ENCODE data around the gene MICU1.
A peak's percentile ranks its signal among the peaks of the same experiment; 100 is the strongest.
"Not testable (repeated sequence)": the region's sequence is repeated elsewhere in the genome, so short reads cannot be mapped to it uniquely, and the experiment has no call there.

Gene MICU1

DNA sequence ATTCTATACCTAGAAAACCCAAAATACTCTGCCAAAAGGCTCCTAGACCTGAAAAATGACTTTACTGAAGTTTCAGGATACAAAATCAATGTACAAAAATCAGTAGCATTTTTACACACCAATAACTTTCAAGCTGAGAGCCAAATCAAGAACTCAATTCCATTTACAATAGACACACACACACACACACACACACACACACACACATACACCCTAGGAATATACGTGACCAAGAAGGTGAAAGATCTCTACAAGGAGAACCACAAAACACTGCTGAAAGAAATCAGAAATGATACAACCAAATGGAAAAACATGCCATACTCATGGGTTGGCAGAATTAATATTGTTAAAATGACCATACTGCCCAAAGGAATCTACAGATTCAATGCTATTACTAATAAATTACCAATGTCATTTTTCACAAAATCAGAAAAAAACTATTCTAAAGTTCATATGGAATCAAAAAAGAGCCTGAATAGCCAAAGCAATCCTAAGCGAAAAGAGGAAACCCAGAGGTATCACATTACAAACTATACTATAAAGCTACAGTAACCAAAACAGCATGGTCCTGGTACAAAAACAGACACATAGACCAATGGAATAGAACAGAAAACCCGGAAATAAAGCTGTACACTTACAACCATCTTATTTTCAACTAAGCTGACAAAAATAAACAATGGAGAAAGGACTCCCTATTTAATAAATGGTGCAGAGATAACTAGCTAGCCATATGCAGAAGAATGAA lies 122.0 kb downstream of the MICU1 start:
- no peak for DNase-seq (ENCODE audit: low read depth)

- peak; percentile 52 for DNase-seq (ENCODE audit: low read depth)
Measured at GRCh38 chr10:72503241-72503640, 122.6 kb downstream of the MICU1 start.

- peak; percentile 63 for DNase-seq (ENCODE audit: low read depth)
Measured at GRCh38 chr10:72502581-72502980, 123.3 kb downstream of the MICU1 start.

GRCh38 chr10:72499701-72500100 lies 126.2 kb downstream of the MICU1 start:
- DNase-seq (ENCODE audit: low read depth): no peak

DNA sequence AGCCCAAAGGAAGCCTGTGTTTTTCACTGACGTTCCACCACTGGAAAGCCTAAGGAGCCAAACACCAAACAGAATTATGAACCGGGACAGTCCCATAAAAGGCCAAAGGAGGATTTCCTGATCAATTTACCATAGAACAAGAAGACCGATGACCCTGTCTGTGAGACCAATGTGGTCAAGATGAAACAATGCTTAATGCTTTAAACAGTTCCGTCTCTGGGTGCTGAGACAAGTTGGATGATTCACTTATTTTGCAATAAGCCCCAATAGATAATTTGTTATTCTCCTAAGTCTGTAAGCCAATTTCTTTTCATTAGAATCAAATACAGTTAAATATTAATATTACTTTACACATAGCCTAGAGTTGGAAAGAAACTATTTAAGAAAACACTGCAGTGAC lies 134.9 kb downstream of the MICU1 start:
- peak; percentile 14 for DNase-seq (ENCODE audit: low read depth)

GRCh38 chr10:72487521-72487920 lies 138.4 kb downstream of the MICU1 start:
- no peak for DNase-seq (ENCODE audit: low read depth)

DNA sequence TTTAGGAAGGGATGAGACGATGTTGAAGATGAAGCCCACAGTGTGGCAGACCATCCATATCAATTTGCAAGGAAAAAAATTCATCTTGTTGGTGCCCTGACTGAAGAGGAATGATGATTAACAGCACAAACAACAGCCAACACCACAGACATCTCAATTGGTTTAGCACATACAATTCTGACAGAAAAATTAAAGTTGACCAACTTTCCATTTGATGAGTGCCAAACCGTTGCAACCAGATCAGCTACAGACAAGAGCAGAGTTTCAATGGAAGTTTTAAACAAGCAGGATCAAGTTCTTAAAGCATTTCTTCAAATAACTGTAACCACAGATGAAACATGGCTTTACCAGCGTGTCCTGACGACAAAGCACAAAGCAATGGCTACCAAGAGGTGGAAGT lies 138.8 kb downstream of the MICU1 start:
- DNase-seq (ENCODE audit: low read depth): no peak

- no peak for DNase-seq (ENCODE audit: low read depth)
Measured at GRCh38 chr10:72485701-72486100, 140.2 kb downstream of the MICU1 start.

- no peak for DNase-seq (ENCODE audit: low read depth)
Measured at GRCh38 chr10:72484521-72484920, 141.4 kb downstream of the MICU1 start.

DNA sequence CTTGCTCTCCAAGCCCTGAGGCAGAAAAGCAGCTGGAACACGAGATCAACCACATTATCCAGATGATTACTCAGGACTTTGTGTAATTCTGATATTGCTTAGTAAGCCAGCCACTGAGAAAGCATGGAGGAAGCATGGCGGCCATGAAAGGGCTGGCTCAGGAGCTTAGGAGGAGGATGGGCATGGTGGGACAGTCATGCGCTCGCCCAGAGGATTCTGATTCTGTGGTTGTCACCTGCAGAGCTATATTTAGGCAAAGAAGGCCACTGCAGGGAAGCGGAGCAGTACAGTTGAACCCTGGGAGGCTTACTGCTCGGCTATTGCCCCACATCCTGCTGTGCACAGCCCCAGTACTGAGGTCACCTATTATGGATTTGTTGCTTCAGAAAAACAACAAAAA lies 142.4 kb downstream of the MICU1 start:
- DNase-seq (ENCODE audit: low read depth): peak; percentile 28

GRCh38 chr10:72480861-72481260 lies 145.0 kb downstream of the MICU1 start:
- DNase-seq (ENCODE audit: low read depth): no peak

DNA sequence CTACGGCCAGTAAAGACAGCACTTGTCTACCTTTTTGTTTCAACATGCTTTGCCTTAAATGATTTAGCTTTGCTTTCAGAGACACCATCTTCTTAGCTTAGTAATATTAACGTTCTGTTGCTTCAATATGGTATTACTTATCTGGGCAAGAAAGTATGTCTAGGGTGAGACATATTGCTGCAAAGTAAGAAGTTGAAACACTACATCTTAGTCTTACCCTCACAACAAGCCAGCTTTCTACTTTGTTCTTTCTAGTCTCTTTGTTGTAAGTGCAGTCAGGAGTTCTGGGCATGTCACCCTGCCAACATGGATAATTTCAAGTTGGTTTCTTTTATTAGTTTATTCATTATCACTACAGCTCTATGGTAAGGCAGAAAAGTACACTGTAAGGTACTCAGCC lies 148.4 kb downstream of the MICU1 start:
- no peak for DNase-seq (ENCODE audit: low read depth)

- DNase-seq (ENCODE audit: low read depth): no peak
Measured at GRCh38 chr10:72472306-72472705, 153.6 kb downstream of the MICU1 start.

DNA sequence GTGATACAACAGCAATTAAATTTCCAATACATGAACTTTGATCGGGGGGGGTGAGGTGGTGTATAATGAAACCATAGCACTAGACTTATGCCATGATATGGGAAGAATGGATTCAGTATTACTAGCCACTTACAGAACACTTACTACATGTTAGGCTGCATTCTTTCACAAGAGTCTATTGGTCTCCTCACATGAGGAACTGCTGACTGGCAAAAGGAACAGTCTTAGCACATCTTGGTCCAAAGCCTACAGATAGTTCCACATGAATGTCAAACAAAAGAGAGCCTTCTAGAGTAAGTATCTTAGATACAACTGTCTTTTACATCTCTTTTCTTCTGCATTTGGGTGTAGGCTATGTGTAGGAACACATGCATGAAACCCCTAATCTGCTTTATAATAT lies 155.2 kb downstream of the MICU1 start:
- DNase-seq (ENCODE audit: low read depth): no peak

DNA sequence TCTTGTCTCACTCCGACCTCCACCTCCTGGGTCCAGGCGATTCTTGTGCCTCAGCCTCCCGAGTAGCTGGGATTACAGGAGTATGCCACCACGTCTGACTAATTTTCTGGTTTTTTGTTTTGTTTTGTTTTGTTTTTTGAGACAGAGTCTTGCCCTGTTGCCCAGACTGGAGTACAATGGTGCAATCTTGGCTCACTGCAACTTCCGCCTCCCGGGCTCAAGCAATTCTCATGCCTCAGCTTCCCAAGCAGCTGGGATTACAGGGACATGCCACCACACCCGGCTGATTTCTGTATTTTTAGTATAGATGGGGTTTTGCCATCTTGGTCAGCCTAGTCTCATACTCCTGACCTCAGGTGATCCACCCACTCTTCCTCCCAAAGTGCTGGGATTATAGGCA lies 158.8 kb downstream of the MICU1 start:
- not testable (repeated sequence) for DNase-seq (ENCODE audit: low read depth)

GRCh38 chr10:72466018-72466417 lies 159.9 kb downstream of the MICU1 start:
- peak; percentile 65 for DNase-seq (ENCODE audit: low read depth)

- DNase-seq (ENCODE audit: low read depth): no peak
Measured at GRCh38 chr10:72464438-72464837, 161.4 kb downstream of the MICU1 start.

DNA sequence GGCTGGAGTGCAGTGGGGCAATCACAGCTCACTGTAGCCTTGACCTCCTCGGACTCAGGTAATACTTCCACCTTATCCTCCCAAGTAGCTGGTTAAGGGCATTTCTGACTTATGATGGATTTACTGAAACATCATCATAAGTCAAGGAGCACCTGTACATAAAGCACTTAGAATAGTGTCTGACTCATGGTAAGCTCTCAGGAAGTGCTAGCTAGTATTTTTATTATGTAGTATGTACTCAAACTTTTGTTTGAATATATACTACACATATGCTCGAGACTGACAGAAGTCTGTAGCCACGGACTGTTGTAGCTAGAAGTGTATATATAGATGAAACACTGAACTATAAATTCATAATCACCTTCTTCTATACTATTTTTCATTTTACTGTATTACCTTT lies 163.6 kb downstream of the MICU1 start:
- DNase-seq (ENCODE audit: low read depth): no peak

DNA sequence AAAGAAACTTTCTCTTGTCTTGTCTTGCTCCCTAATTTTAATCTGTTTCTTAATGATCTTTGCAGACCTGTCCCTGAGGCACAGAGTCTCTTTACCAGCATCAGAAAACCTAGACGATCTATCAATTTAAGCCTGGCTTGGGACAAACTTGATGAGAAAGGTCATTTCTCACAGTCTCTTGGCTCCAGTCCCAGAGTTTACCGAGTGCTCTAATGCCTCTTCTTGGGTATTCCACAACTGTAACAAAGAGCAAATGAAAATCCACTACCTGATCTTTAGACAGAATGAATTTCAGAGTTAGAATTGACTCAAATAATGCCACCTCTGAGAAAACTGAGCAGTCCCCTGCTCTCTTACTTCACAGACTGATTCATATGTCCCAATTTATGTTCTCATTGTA lies 164.8 kb downstream of the MICU1 start:
- DNase-seq (ENCODE audit: low read depth): no peak

DNA sequence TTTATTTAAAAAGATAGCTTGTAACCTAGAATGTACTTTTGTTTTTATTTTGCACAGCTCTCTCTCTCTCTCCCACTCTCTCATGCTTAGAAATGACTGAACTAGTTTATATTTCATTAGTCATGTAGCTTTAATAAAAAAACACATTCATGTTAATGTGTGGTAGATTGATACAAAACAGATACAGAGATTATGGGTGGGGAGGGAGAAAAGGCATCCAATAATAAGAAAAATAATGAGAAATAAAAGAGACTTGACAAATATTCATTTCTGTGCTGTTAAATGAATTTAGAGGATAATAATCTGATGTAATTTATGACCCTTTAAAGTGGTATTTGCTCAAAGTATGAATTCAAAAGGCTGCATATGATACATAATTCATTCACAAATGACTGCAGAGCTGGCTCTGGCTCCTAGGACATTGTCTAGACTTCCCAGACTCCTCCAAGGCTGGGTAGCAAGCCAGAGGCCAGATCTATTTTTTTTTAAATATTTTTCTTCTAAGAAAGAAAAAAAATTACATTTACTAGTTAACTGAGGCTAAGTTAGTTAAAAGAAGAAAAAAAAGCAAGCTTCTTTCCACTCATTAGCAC lies 165.5 kb downstream of the MICU1 start:
- DNase-seq (ENCODE audit: low read depth): no peak

DNA sequence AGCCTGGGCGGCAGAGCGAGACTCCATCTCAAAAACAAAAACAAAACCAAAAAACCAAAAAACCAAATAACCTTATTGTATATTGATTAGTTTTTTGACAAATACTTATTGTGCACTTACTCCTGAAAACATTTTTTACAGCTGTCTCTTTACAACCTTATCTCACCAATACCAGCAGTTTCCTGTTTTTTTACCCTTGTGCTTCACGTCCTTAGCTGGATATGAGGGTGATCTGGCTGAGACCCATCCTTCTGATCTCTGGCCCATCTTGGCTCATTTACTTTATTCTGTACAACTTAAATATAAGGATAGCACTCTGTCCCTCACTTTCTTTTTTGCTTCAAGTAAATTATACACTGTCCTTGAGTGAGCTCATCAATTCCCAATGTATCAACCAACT lies 166.6 kb downstream of the MICU1 start:
- DNase-seq (ENCODE audit: low read depth): no peak

DNA sequence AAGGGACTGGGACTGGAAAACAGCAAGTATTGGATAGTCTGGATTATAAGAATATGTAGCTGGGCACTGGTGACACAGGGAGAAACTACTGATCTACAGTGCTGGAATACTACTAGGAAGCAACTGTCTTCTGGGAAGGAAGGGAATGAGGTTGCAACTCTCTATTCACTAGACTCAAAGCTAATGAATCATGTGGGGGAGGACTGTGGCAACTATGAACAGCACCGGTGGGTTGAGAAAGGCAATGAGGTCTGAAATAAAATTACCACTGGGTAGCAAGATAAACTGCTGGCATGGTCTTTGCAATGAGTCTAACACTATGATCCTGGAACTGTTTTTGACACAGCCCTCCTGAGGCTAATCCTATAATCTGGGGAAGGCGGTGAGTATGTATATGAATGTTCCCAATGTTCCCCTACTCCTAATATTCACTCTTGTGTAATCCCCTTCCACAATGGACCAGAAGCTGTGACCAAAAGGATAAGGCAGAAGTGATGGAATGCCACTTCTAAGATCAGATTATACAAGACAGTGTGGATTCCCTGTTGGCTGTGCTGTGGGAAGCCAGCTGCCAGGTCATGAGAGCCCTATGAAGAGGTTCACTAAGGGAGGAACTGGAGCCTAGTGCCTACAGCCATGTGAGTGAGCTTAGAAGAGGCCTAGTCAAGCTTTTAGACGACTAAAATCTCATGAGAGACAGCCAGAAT lies 169.8 kb downstream of the MICU1 start:
- DNase-seq (ENCODE audit: low read depth): no peak

- DNase-seq (ENCODE audit: low read depth): no peak
Measured at GRCh38 chr10:72449941-72450441, 175.9 kb downstream of the MICU1 start.
